T-helper 17 cell (primary cell): Measurements from ENCODE around the gene TEKT3. TPM values are rescaled to one million over a fixed set of nuclear protein-coding genes. Genes with fewer than 3 reads are reported as not detected.

ENCODE experiments used
- ATAC-seq: fragments of 150-1000 bp; cut with Tn5 transposase; 2 replicates; pipeline ENCODE4 v1.10.0; 2021; ENCODE audit warnings: mild to moderate bottlenecking, moderate library complexity
- DNase-seq, 3 donors: peaks; one replicate each; pipeline versions ENCODE4 v3.0.0 to v3.0.0-alpha.2; 2020 to 2021
- H3K9me3 ChIP-seq: one replicate; pipeline ENCODE4 v1.7.0; 2013; ENCODE audit warnings: low read length, mild to moderate bottlenecking; ENCODE audit not compliant: control insufficient read depth, poor library complexity, severe bottlenecking
- H3K27ac Mint-ChIP-seq: one replicate; pipeline ENCODE4 v1.8.0; 2022; ENCODE audit warnings: mild to moderate bottlenecking, moderate library complexity, mixed read lengths
- H3K27me3 Mint-ChIP-seq: one replicate; pipeline ENCODE4 v1.8.0; 2022; ENCODE audit warnings: mixed read lengths
- H3K36me3 Mint-ChIP-seq: one replicate; pipeline ENCODE4 v1.8.0; 2022; ENCODE audit warnings: low read depth, mixed read lengths
- H3K4me1 Mint-ChIP-seq: one replicate; pipeline ENCODE4 v1.8.0; 2022; ENCODE audit warnings: mild to moderate bottlenecking, mixed read lengths
- H3K4me3 Mint-ChIP-seq: one replicate; pipeline ENCODE4 v1.8.0; 2022; ENCODE audit warnings: mild to moderate bottlenecking, moderate library complexity, mixed read lengths
- total RNA-seq, 4 donors: library from RNA in 2 of 4; stranded (reverse) in 2 of 4; gene quantifications; one replicate each; pipeline ENCODE4 v1.2.3 and lab custom pipeline; 2022 to 2026

TEKT3 gene
- total RNA-seq, 2 donors from 2014 or later = not detected

DNA sequence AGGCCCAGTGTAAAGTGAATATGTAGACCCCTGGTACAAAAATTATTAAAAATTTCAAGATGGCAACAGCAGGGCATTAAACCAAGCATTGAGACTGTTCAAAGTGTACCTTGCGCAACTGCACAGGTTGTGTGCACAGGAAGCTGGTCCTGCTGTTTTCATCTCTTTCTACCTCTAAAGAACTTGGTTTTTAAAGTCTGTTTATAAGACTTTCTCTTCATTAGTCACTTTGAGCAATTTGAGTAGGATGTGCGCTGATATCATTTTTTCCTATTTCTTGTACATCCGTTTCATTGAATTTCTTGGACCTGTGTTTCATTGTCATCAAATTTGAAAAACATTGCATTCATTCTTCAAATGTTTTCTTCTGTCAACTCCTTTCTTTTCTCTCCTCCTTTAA, 59.5 kb downstream of the TEKT3 start:
- H3K36me3 Mint-ChIP-seq = no peaks in the 10 kb centered on the region
- H3K4me3 Mint-ChIP-seq = no peak overlapping the region
- no peak overlapping the region for H3K27ac Mint-ChIP-seq
- no peaks in the 10 kb centered on the region for H3K9me3 ChIP-seq
- no peak for ATAC-seq
- no peak for DNase-seq
- no peaks in the 10 kb centered on the region for H3K4me1 Mint-ChIP-seq
- peaks cover 52% of the 10 kb centered on the region for H3K27me3 Mint-ChIP-seq

DNA sequence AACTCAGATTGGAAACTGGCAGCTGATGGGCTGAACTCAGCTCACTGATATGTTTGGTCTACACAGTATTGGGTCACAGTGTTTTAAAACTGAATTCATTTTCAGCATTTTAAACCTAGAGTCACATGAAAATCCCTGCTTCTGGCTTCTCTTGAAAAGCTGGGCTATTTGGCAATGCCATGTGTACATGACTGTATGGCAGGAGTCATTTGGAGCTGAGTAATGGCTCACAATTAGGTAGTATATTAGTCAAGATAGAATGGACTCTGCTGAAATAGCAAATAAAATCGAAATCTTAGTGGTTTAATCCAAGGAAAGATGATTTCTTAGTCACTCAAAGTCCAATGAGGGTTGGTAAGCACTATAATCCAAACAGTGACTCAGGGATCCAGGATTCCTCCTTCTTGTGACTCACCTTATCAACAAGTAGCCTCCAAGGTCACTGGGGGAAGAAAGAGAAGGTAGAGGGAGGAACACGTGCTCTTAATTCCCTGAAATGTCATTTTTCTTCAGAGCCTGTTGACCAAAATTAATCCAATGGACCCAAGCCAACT, 62.4 kb downstream of the TEKT3 start:
- DNase-seq (no peak), ATAC-seq (no peak)
- no peak overlapping the region for H3K4me3 Mint-ChIP-seq
- no peak overlapping the region for H3K27ac Mint-ChIP-seq
- H3K4me1 Mint-ChIP-seq = no peaks in the 10 kb centered on the region
- H3K27me3 Mint-ChIP-seq = peaks cover 43% of the 10 kb centered on the region
- H3K36me3 Mint-ChIP-seq = no peaks in the 10 kb centered on the region
- H3K9me3 ChIP-seq = no peaks in the 10 kb centered on the region

DNA sequence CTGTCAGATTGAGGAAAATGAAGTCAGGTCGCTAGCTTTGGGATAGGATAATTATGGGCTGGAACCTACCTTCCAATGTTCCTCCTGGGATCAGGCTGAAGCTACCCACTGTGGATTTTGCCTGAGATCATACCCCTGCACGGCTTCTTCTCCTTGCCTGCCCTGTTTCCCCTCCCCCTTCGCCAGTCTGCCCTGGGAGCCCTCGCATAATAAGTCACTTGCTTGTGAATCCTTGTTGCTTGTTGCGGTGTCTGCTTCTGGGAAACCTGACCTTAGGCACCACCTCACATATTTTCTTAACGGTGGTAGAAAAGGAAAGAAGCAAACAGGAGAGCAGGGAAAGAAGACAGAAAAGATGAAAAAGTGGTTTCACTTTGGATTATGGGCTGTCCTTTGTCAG, 63.0 kb downstream of the TEKT3 start:
- no peaks in the 10 kb centered on the region for H3K9me3 ChIP-seq
- H3K4me3 Mint-ChIP-seq = no peak overlapping the region
- DNase-seq = no peak
- H3K36me3 Mint-ChIP-seq = no peaks in the 10 kb centered on the region
- H3K27ac Mint-ChIP-seq = no peak overlapping the region
- H3K27me3 Mint-ChIP-seq = peaks cover 43% of the 10 kb centered on the region
- no peak for ATAC-seq
- no peaks in the 10 kb centered on the region for H3K4me1 Mint-ChIP-seq

DNA sequence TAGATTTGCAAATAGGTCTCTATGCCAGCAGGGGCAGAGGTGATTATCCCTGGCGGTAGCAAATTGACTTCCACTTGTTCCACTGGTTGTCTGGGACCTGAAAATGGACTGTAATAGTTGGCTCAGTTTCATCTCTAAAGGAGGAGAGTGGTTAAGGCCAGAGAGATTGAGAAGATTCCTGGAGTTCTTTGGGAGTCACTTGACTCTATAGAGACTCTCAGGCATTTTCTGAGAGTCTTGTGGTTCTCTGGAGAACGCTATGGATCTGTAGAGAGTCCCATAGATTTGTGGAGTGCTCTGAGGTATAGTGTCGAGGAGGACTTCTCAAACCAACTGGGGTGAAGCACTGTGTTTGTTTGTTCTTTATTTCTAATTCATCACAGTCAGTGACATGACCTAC, 67.4 kb downstream of the TEKT3 start:
- no peaks in the 10 kb centered on the region for H3K9me3 ChIP-seq
- peaks cover 15% of the 10 kb centered on the region for H3K27me3 Mint-ChIP-seq
- DNase-seq (no peak), ATAC-seq (no peak)
- H3K4me3 Mint-ChIP-seq = no peak overlapping the region
- H3K36me3 Mint-ChIP-seq = no peaks in the 10 kb centered on the region
- no peak overlapping the region for H3K27ac Mint-ChIP-seq
- H3K4me1 Mint-ChIP-seq = peaks cover 5% of the 10 kb centered on the region

DNA sequence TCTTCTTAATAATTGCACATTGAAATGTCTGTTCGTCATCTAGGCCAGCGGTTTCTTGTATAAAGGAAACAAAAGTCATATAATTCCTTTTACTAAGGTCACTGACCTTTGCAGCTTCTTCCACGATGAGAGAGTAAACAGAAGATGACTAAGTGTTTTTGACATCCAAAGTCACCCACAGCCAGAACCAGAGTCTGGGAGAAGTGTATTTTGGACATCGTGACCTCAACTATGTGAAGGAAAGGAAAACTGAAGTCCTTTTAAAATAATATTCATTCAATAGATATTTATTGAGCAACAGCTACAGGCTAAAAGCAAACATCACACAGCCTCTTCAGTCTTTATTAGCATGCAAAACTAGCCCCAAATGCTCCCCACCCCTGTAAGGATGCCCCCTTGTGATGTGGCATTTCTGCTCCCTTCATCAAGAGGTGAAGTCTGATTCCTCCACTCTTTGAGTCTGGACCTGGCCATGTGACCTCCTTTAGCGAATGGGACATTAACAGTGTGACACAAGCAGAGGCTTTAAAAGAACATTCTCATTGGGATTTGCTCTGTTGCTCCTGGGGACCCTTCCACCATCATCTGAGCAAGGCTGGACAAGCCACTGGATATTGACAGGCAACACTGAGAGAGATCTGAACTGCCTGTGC, 68.1 kb downstream of the TEKT3 start:
- H3K27me3 Mint-ChIP-seq = peaks cover 13% of the 10 kb centered on the region
- H3K27ac Mint-ChIP-seq = no peak overlapping the region
- H3K4me3 Mint-ChIP-seq = no peak overlapping the region
- ATAC-seq (no peak), DNase-seq (no peak)
- H3K9me3 ChIP-seq = no peaks in the 10 kb centered on the region
- H3K4me1 Mint-ChIP-seq = peaks cover 5% of the 10 kb centered on the region
- H3K36me3 Mint-ChIP-seq = no peaks in the 10 kb centered on the region

DNA sequence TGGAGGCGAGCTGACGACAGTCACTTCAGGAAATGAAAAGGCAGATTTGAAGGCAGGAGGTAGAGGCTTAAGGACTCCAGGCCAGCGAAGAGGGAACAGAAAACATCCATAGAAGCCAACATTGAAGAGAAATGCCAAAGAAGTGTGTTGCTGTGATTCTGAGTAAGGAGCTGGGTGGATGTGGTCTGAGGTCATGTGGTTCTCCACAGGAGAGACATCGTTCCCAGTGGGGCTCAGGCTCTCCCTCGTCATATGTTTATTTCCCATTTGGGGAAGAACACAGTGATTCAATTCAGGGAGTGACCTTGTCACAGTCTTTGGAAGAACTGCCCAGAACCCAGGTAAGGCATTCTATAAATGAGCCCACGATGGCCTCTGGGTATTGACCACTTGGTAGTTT, 69.7 kb downstream of the TEKT3 start:
- no peak overlapping the region for H3K27ac Mint-ChIP-seq

DNA sequence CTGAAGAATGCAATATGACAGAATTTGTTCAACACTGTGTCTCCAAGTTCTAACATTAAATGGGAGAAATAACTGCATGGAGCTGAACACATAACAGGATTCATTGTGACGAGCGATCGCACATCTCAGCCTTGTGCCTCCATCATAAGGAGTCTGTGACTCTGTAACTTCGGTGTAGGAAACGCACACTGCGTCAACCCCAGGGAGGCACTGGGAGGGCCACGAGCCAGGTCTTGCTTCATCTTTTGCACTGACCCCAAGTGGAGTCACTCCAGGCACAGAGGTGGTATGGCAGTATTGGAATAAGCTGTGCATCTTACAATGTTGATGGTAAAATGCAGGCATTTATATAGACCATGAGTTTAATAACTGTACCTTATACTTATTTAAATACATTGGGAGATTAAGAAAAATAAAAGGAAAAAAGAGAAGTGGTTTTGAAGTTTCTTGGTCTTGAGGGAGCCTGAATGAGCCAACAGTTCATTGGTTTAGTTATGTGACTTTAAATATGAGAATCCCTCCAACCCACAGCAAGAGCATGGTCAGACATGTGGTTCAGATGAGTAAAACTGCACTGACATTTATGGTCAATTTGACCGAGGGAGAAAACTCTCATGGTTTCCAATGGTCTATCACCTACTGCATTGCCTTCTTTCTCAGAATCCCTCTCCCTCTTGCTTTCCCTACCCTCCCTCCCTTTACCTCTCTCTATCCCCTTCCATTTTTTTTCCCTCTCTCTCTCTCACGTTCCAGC, 70.6 kb downstream of the TEKT3 start:
- ATAC-seq (no peak), DNase-seq (no peak)
- Mint-ChIP-seq H3K27ac (no peak overlapping the region), H3K36me3 (no peaks in the 10 kb centered on the region), H3K4me1 (peaks cover 5% of the 10 kb centered on the region), H3K4me3 (no peak overlapping the region), H3K27me3 (peaks cover 33% of the 10 kb centered on the region)
- H3K9me3 ChIP-seq = no peaks in the 10 kb centered on the region

More for the DNA sequence above, 69.7 kb downstream of the TEKT3 start:
- DNase-seq (no peak), ATAC-seq (no peak)
- no peak overlapping the region for H3K4me3 Mint-ChIP-seq
- H3K4me1 Mint-ChIP-seq = peaks cover 5% of the 10 kb centered on the region
- H3K36me3 Mint-ChIP-seq = no peaks in the 10 kb centered on the region
- peaks cover 24% of the 10 kb centered on the region for H3K27me3 Mint-ChIP-seq
- no peaks in the 10 kb centered on the region for H3K9me3 ChIP-seq

DNA sequence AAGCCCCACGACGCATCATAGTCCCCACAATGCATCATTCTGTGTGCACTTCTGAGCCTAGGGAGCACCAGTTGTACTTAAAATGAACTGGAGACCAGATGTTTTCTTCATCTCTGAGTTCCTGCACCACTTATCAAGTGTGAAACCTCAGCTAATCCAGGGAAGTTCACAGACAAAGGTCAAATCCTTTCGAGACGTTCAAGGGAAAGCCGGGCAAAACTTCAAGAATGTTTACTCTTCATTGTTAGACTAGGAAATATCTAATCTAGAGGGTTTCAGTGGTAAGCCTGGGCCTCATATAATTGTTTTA, 71.7 kb downstream of the TEKT3 start:
- H3K4me3 Mint-ChIP-seq = no peak overlapping the region
- peaks cover 44% of the 10 kb centered on the region for H3K27me3 Mint-ChIP-seq
- no peak overlapping the region for H3K27ac Mint-ChIP-seq
- no peak for DNase-seq
- ATAC-seq = no peak
- no peaks in the 10 kb centered on the region for H3K9me3 ChIP-seq
- H3K4me1 Mint-ChIP-seq = peaks cover 5% of the 10 kb centered on the region
- H3K36me3 Mint-ChIP-seq = no peaks in the 10 kb centered on the region

DNA sequence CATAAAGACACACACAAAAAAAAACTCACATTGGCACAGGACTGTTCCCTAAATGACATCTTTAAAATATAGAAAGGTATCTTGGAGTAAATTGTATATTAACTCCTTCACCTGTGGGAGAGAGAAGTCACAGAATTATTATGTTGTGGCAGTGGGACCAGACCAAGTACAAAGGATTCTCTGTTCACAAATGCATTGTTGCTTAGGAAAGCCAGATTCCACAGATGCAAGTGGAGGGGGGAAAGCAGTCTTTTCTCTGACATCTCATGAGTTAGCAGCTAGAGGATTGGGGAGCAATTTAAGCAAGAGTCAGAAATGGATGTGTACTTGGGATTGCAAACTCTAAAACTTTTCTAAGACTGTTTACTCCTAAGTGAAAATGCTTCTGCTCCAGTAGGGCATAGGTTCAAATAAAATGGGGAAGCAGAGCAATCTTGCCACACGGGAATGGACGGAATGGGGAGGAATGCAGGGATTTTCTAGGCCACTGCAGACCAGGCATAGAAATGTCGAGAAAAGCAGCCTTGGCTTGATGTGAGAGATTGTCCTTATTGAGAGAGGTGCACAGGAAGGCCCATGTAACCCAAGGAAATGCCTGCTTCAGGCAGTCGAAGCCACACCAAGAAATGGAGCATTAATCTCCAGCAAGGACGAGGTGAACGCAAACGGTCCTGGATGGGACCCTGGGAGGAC, 72.2 kb downstream of the TEKT3 start:
- no peak for DNase-seq
- H3K4me1 Mint-ChIP-seq = peaks cover 5% of the 10 kb centered on the region
- ATAC-seq = no peak
- H3K9me3 ChIP-seq = no peaks in the 10 kb centered on the region
- H3K27me3 Mint-ChIP-seq = peaks cover 49% of the 10 kb centered on the region
- no peaks in the 10 kb centered on the region for H3K36me3 Mint-ChIP-seq
- H3K27ac Mint-ChIP-seq = no peak overlapping the region
- no peak overlapping the region for H3K4me3 Mint-ChIP-seq

DNA sequence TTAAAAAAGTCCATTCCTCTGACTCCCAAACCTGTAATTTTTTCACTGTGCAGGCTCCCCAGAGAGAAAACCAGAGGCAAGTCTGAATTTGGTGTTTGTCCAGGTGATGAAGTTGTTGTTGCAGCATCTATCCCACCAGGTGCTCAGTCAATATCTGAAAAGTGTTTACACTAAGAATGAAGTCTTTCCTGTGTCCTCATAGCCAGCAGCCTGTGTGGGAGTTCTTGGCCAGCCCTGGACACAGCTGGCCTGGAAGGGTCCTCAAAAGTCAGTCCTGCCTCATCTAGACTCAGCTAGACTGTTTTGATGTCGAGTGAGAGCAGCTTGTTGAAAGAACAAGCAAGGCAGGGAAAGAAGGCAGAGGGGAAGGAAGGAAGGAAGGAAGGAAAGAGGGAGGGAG, 72.9 kb downstream of the TEKT3 start:
- Mint-ChIP-seq H3K27ac (no peak overlapping the region), H3K27me3 (peaks cover 49% of the 10 kb centered on the region), H3K36me3 (no peaks in the 10 kb centered on the region), H3K4me1 (peaks cover 5% of the 10 kb centered on the region), H3K4me3 (no peak overlapping the region)
- ATAC-seq (no peak), DNase-seq (no peak)
- H3K9me3 ChIP-seq = no peaks in the 10 kb centered on the region

DNA sequence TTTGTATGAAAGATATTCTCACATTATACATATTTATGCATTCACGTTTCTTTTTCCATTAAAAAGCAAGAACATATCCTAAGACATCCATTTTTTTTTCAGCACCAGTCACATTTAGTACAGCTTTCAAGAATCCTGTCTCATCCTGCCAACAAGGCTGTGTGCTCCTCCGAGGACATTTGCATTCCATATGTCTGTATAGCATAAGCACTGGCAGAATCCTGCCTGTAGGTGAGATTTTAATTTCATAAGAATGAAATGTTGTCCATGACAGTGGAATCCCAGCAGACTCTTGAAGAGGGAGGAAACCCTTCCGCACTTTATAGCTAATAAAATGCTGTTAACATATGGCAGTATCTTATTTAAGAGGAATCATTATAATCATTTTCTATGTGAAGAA, 73.4 kb downstream of the TEKT3 start:
- H3K27me3 Mint-ChIP-seq = peaks cover 52% of the 10 kb centered on the region
- no peak overlapping the region for H3K4me3 Mint-ChIP-seq
- H3K4me1 Mint-ChIP-seq = peaks cover 5% of the 10 kb centered on the region
- ATAC-seq (no peak), DNase-seq (no peak)
- H3K9me3 ChIP-seq = no peaks in the 10 kb centered on the region
- no peak overlapping the region for H3K27ac Mint-ChIP-seq
- H3K36me3 Mint-ChIP-seq = no peaks in the 10 kb centered on the region

DNA sequence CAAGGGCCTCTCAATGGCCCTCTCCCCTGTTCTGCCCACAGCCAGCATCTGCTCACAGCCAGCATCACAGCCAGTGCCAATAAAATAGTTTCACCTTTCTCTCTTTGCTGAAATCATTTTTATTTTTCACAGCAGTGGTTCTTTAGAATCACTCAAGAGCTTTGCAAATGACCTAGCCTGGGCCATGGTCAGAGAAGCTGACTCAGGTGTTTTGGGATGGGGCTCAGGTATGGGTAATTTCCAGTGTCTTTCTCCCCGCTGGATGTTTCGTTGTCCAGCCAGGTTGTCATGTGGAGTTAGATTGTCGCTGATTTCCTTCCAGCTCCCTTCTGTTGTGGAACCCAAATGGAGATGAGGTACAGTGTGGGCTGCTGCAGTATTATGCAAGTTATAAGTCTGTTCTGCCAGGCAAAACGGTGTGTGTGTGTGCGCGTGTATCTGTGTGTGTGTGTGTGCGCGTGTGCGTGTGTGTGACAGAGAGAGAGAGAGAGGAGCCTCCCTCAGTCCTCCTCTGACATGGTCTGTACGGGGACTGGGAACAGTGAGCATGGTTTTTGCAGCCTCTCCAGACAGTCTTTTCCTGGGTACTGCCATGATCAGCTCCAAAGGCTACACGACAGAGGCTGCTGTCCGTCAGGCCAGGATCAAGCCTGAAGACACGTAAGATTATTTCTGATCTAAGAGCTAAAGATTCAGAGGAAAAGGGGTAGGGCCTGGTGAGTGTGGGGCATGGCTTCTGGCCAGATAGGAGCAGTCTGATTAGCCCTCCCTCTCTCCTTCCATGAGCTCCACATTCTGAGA, 74.9 kb downstream of the TEKT3 start:
- DNase-seq (no peak), ATAC-seq (no peak)
- Mint-ChIP-seq H3K27ac (no peak overlapping the region), H3K36me3 (no peaks in the 10 kb centered on the region), H3K4me1 (peaks cover 7% of the 10 kb centered on the region), H3K4me3 (no peak overlapping the region), H3K27me3 (peaks cover 66% of the 10 kb centered on the region)
- no peaks in the 10 kb centered on the region for H3K9me3 ChIP-seq

DNA sequence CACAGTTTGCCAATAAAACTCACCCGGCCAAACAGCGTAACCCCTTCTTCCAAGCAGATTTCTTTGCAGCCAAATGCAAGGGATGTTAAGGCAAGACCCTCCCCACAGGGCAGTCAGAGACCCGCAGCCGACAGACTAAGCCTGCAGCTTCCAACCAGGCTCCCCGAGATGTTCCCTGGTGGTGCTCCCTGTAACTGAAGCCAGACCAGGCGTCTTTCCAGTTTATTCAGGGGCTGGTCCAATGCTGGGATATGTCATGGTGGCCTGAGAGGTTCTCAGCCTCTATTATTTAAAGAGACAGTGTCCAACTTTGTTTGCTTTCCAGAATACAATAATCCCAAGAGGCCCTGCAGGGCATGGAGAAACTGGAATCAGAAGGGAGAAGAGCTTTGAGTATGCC, 76.3 kb downstream of the TEKT3 start, which contains the start of gene PMP22:
PMP22 (minus strand) TSS at position 196 of the 400 bp plus-strand sequence. CDS start 4,599 bp downstream, outside the sequence.
- Mint-ChIP-seq H3K4me1 (peaks cover 7% of the 10 kb centered on the region), H3K4me3 (no peak within 1 kb of the TSS), H3K27me3 (peaks cover 74% of the 10 kb centered on the region), H3K27ac (no peak within 1 kb of the TSS), H3K36me3 (no peaks in the 10 kb centered on the region)
- no peak for DNase-seq
- H3K9me3 ChIP-seq = no peaks in the 10 kb centered on the region
- no peak for ATAC-seq
